ENCODE data around the gene RAB4A.
A peak's percentile ranks its signal among the peaks of the same experiment; 100 is the strongest.
"Not testable (repeated sequence)": the region's sequence is repeated elsewhere in the genome, so short reads cannot be mapped to it uniquely, and the experiment has no call there.

RAB4A gene

GRCh38 chr1:229323885-229324553 lies 53.1 kb downstream of the RAB4A start:
- FAIRE-seq (no peak), DNase-seq (ENCODE audit: insufficient read length, low spot score) (no peak)
- TF ChIP-seq POLR2AphosphoS5 (IDR thresholded peaks at IDR 0.05; ENCODE audit: low read depth, low read length) (no peak), POU2F2 (IDR thresholded peaks at IDR 0.05; ENCODE audit: low read depth, low read length) (no peak), TAF1 (IDR thresholded peaks at IDR 0.05; ENCODE audit: low read depth, low read length) (no peak), PAX5 (IDR thresholded peaks at IDR 0.05; ENCODE audit: insufficient read depth, low read length, severe bottlenecking) (no peak), SPI1 (IDR thresholded peaks at IDR 0.05; ENCODE audit: low read depth, low read length) (no peak)

- no peak for DNase-seq (ENCODE audit: insufficient read length, low spot score)
- no peak for FAIRE-seq
- TF ChIP-seq PAX5 (IDR thresholded peaks at IDR 0.05; ENCODE audit: insufficient read depth, low read length, severe bottlenecking) (no peak), POLR2AphosphoS5 (IDR thresholded peaks at IDR 0.05; ENCODE audit: low read depth, low read length) (no peak), POLR2A (IDR thresholded peaks at IDR 0.05; ENCODE audit: low read depth, low read length) (no peak), POU2F2 (IDR thresholded peaks at IDR 0.05; ENCODE audit: low read depth, low read length) (no peak), SPI1 (IDR thresholded peaks at IDR 0.05; ENCODE audit: low read depth, low read length) (no peak), TAF1 (IDR thresholded peaks at IDR 0.05; ENCODE audit: low read depth, low read length) (no peak)
Measured at GRCh38 chr1:229325401-229325800, 54.5 kb downstream of the RAB4A start.

GRCh38 chr1:229325853-229326487 lies 55.1 kb downstream of the RAB4A start:
- TF ChIP-seq POLR2AphosphoS5 (IDR thresholded peaks at IDR 0.05; ENCODE audit: low read depth, low read length), result no peak
- no peak for TF ChIP-seq POLR2A (IDR thresholded peaks at IDR 0.05; ENCODE audit: low read depth, low read length)
- TF ChIP-seq PAX5 (IDR thresholded peaks at IDR 0.05; ENCODE audit: insufficient read depth, low read length, severe bottlenecking), result no peak
- TF ChIP-seq POU2F2 (IDR thresholded peaks at IDR 0.05; ENCODE audit: low read depth, low read length), result no peak
- no peak for TF ChIP-seq TAF1 (IDR thresholded peaks at IDR 0.05; ENCODE audit: low read depth, low read length)
- TF ChIP-seq SPI1 (IDR thresholded peaks at IDR 0.05; ENCODE audit: low read depth, low read length), result no peak
- peak; percentile 59 for FAIRE-seq
- no peak for DNase-seq (ENCODE audit: insufficient read length, low spot score)

GRCh38 chr1:229326601-229327000 lies 55.7 kb downstream of the RAB4A start:
- FAIRE-seq, result no peak
- no peak for DNase-seq (ENCODE audit: insufficient read length, low spot score)
- TF ChIP-seq POLR2A (IDR thresholded peaks at IDR 0.05; ENCODE audit: low read depth, low read length) (no peak), PAX5 (IDR thresholded peaks at IDR 0.05; ENCODE audit: insufficient read depth, low read length, severe bottlenecking) (no peak), POU2F2 (IDR thresholded peaks at IDR 0.05; ENCODE audit: low read depth, low read length) (no peak), SPI1 (IDR thresholded peaks at IDR 0.05; ENCODE audit: low read depth, low read length) (no peak), TAF1 (IDR thresholded peaks at IDR 0.05; ENCODE audit: low read depth, low read length) (no peak), POLR2AphosphoS5 (IDR thresholded peaks at IDR 0.05; ENCODE audit: low read depth, low read length) (no peak)

GRCh38 chr1:229327765-229328164 lies 56.9 kb downstream of the RAB4A start:
- not testable (repeated sequence) for DNase-seq (ENCODE audit: insufficient read length, low spot score); FAIRE-seq

GRCh38 chr1:229328598-229329362 lies 57.9 kb downstream of the RAB4A start:
- no peak for TF ChIP-seq POLR2A (IDR thresholded peaks at IDR 0.05; ENCODE audit: low read depth, low read length)
- peak; percentile 65 for TF ChIP-seq SPI1 (IDR thresholded peaks at IDR 0.05; ENCODE audit: low read depth, low read length)
- DNase-seq (ENCODE audit: insufficient read length, low spot score) (no peak), FAIRE-seq (no peak)

GRCh38 chr1:229334269-229334668 lies 63.4 kb downstream of the RAB4A start:
- DNase-seq (ENCODE audit: insufficient read length, low spot score) (no peak), FAIRE-seq (no peak)
- no peak for TF ChIP-seq SPI1 (IDR thresholded peaks at IDR 0.05; ENCODE audit: low read depth, low read length)
- no peak for TF ChIP-seq POLR2A (IDR thresholded peaks at IDR 0.05; ENCODE audit: low read depth, low read length)
- no peak for TF ChIP-seq PAX5 (IDR thresholded peaks at IDR 0.05; ENCODE audit: insufficient read depth, low read length, severe bottlenecking)
- TF ChIP-seq TAF1 (IDR thresholded peaks at IDR 0.05; ENCODE audit: low read depth, low read length), result no peak
- no peak for TF ChIP-seq POLR2AphosphoS5 (IDR thresholded peaks at IDR 0.05; ENCODE audit: low read depth, low read length)

GRCh38 chr1:229334716-229335115 lies 63.8 kb downstream of the RAB4A start:
- DNase-seq (ENCODE audit: insufficient read length, low spot score) (no peak), FAIRE-seq (no peak)
- TF ChIP-seq PAX5 (IDR thresholded peaks at IDR 0.05; ENCODE audit: insufficient read depth, low read length, severe bottlenecking), result no peak
- TF ChIP-seq POLR2AphosphoS5 (IDR thresholded peaks at IDR 0.05; ENCODE audit: low read depth, low read length), result no peak
- no peak for TF ChIP-seq POLR2A (IDR thresholded peaks at IDR 0.05; ENCODE audit: low read depth, low read length)
- TF ChIP-seq SPI1 (IDR thresholded peaks at IDR 0.05; ENCODE audit: low read depth, low read length), result no peak
- TF ChIP-seq TAF1 (IDR thresholded peaks at IDR 0.05; ENCODE audit: low read depth, low read length), result no peak

- TF ChIP-seq POU2F2 (IDR thresholded peaks at IDR 0.05; ENCODE audit: low read depth, low read length), result no peak
- DNase-seq (ENCODE audit: insufficient read length, low spot score) (no peak), FAIRE-seq (no peak)
Measured at GRCh38 chr1:229336345-229336744, 65.4 kb downstream of the RAB4A start.

GRCh38 chr1:229339086-229339485 lies 68.2 kb downstream of the RAB4A start:
- FAIRE-seq (no peak), DNase-seq (ENCODE audit: insufficient read length, low spot score) (no peak)
- no peak for TF ChIP-seq SPI1 (IDR thresholded peaks at IDR 0.05; ENCODE audit: low read depth, low read length)
- TF ChIP-seq POU2F2 (IDR thresholded peaks at IDR 0.05; ENCODE audit: low read depth, low read length), result no peak
- TF ChIP-seq TAF1 (IDR thresholded peaks at IDR 0.05; ENCODE audit: low read depth, low read length), result no peak
- TF ChIP-seq POLR2A (IDR thresholded peaks at IDR 0.05; ENCODE audit: low read depth, low read length), result no peak
- no peak for TF ChIP-seq PAX5 (IDR thresholded peaks at IDR 0.05; ENCODE audit: insufficient read depth, low read length, severe bottlenecking)
- TF ChIP-seq POLR2AphosphoS5 (IDR thresholded peaks at IDR 0.05; ENCODE audit: low read depth, low read length), result no peak
